Measurements from ENCODE around the gene PCGF1. TPM values are rescaled to one million over a fixed set of nuclear protein-coding genes. Genes with fewer than 3 reads are reported as not detected.

The PCGF1 gene
- total and polyA plus RNA-seq, 9 of the 15 experiments (the other 6 are each of a cell fraction or from before 2014, with no cell fraction given) = 20.3 to 45.7 (median 29.3) TPM

- TF ChIP-seq ZNF253 (CRISPR knock-in tag; conservative IDR thresholded peaks at IDR 0.05) (no peak), TCF3 (CRISPR knock-in tag; IDR thresholded peaks at IDR 0.05) (peak; percentile 40; the same call in 1 of the 2 replicates), CBFA2T3 (IDR thresholded peaks at IDR 0.05) (peak; percentile 73), GATAD2A (IDR thresholded peaks at IDR 0.05) (no peak), NR2C1 (IDR thresholded peaks at IDR 0.05) (peak; percentile 81), NR2C1 (tag; IDR thresholded peaks at IDR 0.05) (peak; percentile 87), IRF1 (CRISPR knock-in tag; IDR thresholded peaks at IDR 0.05; ENCODE audit: borderline replicate concordance) (no peak), ZNF589 (CRISPR knock-in tag; IDR thresholded peaks at IDR 0.05; ENCODE audit: low read depth) (0 out of 2 replicates have a peak, but pooled peaks have one; percentile 39), ZNF143 (CRISPR knock-in tag; IDR thresholded peaks at IDR 0.05) (no peak), ESRRA (IDR thresholded peaks at IDR 0.05; ENCODE audit: borderline replicate concordance, low read depth) (peak; percentile 22; the same call in 1 of the 2 replicates), RFX5 (IDR thresholded peaks at IDR 0.05; ENCODE audit: low read depth, low read length) (no peak), CBFA2T2 (conservative IDR thresholded peaks at IDR 0.05) (peak; percentile 50), SRSF7 (optimal IDR thresholded peaks at IDR 0.05; ENCODE audit: low read depth, low read length) (no peak), ZEB2 (IDR thresholded peaks at IDR 0.05) (no peak)
Measured at GRCh38 chr2:74502147-74502719, 5.3 kb downstream of the PCGF1 start (continued).

Measured in K562 (cell line).